Activated CD4-positive, CD25-positive, alpha-beta regulatory T cell treated with anti-CD3 and anti-CD28 coated beads, Interleukin-2, amount 50 U/mL, for 24 hours (primary cell): ENCODE results near the gene SELENOV.

Experiments used
- ATAC-seq, 2 donors: fragments of 150-1000 bp; cut with Tn5 transposase; one replicate each; pipeline ENCODE4 v1.10.0; 2021; ENCODE audit warnings: mild to moderate bottlenecking in 1 of 2, moderate library complexity in 1 of 2

SELENOV gene

DNA sequence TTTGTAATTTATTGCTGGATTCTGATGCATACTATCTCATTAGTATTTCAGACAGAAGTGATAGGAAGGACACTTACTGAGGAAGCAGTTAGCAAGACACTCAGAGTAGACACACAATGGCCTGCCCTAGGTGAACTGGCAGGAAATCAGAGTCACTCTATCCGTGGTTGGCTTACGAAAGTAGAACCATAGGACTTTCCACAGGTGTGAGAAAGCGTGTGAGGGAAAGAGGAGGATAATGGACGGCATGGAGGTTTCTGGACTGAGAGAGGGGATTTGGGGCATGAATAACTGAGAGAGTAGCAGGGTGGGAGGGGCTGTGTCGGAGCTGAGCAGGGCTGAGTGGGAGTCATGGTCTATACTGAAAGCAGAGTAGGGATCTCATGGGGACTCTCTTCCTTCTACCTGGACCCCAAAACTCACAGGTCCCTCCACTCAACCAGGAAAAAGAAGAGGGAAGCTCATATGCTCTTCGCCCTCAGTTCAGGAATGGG lies 43.7 kb downstream of the SELENOV start:
- ATAC-seq, result peak; percentile 49 to 70

DNA sequence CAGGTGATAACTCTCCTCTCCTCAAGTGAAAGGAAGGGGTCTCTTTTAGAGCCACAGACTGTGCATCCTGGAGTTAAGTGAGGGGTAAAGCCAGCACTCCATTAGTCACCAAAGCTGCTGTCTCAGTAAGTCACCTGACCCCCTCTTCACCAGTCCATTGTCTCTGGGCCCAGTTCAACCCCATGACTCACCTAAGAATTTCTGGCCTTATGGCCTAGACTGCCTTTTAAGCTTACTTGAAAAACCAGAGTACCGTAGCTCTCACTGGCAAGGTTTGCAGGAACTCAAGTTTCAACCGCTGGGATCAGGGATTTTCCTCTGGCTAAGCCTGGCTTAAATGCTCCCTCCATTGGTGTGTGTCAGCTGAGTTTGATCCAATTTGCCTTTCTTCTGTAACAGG lies 48.5 kb downstream of the SELENOV start:
- no peak for ATAC-seq

DNA sequence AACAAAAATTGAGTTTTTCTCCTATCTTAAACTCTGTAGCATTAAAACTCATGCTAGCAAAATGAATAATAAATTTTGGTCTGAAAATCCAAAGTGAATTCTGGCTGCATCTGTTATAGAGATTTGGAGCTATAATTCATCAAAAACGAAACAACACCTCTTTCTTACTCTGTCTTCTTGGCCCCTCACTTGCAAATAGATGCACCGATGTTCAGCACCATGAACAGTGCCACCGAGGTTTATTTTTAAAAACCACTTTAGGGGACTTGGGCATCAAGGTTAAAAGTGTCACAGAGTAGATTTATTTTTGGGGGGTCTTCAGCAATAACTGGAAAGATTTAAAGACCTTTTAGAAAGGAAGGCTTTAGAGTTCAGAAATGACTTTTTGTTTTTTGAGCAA lies 51.1 kb downstream of the SELENOV start:
- ATAC-seq, result no peak

DNA sequence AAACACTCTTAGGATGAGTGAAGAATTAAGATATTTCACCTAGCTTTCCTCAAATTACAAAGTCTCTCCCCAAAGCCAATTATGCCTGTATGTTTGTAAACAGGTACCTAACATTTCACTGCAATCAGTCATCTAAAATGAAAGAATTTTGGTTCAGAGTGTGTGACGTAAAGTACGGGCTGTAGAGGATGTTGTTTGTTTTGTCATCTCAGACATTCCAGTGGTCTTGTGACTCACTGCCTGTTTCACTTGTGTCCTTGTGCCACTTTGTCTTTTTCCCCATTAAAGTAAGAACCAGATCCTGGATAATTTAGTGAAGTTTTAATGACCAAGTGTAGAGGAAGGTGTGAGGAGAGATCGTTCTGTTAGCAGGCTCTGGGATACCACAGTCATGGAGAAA lies 53.7 kb downstream of the SELENOV start:
- no peak for ATAC-seq
